Stimulated activated CD8-positive, alpha-beta memory T cell treated with anti-CD3 and anti-CD28 coated beads, Interleukin-15, amount 100 ng/mL, for 4 hours (primary cell): Measurements from ENCODE around the gene EML4.
"Not testable (repeated sequence)": the region's sequence is repeated elsewhere in the genome, so short reads cannot be mapped to it uniquely, and the experiment has no call there.

Experiments
- DNase-seq, 2 donors: peaks; one replicate each; pipeline ENCODE4 v3.0.0-alpha.2; 2020; ENCODE audit warnings: low read depth in 2 of 2

Gene EML4, protein sequence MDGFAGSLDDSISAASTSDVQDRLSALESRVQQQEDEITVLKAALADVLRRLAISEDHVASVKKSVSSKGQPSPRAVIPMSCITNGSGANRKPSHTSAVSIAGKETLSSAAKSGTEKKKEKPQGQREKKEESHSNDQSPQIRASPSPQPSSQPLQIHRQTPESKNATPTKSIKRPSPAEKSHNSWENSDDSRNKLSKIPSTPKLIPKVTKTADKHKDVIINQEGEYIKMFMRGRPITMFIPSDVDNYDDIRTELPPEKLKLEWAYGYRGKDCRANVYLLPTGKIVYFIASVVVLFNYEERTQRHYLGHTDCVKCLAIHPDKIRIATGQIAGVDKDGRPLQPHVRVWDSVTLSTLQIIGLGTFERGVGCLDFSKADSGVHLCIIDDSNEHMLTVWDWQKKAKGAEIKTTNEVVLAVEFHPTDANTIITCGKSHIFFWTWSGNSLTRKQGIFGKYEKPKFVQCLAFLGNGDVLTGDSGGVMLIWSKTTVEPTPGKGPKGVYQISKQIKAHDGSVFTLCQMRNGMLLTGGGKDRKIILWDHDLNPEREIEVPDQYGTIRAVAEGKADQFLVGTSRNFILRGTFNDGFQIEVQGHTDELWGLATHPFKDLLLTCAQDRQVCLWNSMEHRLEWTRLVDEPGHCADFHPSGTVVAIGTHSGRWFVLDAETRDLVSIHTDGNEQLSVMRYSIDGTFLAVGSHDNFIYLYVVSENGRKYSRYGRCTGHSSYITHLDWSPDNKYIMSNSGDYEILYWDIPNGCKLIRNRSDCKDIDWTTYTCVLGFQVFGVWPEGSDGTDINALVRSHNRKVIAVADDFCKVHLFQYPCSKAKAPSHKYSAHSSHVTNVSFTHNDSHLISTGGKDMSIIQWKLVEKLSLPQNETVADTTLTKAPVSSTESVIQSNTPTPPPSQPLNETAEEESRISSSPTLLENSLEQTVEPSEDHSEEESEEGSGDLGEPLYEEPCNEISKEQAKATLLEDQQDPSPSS

GRCh38 chr2:42169100-42169873, at the start of gene EML4:
TSS of gene EML4 (plus strand) at chr2:42169353. CDS start at chr2:42169612, 259 bp downstream.
- peak; percentile 74 to 83 for DNase-seq

GRCh38 chr2:42123426-42123825, 45.7 kb upstream of the EML4 start:
- no peak for DNase-seq

DNA sequence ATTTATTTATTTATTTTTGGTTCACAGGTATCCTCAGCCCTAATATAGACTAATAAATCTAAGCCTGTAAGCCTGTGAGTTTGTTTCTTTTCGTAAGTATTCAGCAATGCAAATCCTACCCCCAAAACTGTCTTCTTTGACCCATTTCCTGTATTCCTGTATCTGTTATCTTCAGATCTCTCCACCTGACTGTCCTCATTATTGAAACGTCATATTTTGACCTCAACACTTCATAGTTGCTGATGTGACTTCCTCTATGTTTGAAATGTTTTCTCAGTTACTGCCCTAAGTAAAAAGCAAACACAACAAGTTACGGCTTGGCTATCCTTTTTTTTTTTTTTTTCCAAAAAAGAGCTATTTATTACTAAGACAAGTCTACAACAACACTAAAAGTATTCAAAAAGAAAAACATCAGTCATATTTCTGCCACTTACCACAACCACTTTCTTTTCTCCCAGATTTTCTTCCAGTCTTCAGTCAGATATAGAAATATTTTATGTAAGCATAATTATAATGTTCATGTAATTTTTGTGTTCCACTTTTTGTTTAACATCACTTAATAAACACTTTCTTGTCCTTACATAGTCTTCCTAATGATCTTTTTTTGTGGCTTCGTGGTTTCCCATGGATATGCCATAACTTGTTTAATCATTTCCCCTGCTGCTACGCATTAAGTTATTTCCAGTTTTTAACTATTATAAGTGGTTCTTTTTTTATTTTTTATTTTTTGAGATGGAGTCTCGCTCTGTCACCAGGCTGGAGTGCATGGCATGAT, 45.0 kb upstream of the EML4 start:
- no peak for DNase-seq

DNA sequence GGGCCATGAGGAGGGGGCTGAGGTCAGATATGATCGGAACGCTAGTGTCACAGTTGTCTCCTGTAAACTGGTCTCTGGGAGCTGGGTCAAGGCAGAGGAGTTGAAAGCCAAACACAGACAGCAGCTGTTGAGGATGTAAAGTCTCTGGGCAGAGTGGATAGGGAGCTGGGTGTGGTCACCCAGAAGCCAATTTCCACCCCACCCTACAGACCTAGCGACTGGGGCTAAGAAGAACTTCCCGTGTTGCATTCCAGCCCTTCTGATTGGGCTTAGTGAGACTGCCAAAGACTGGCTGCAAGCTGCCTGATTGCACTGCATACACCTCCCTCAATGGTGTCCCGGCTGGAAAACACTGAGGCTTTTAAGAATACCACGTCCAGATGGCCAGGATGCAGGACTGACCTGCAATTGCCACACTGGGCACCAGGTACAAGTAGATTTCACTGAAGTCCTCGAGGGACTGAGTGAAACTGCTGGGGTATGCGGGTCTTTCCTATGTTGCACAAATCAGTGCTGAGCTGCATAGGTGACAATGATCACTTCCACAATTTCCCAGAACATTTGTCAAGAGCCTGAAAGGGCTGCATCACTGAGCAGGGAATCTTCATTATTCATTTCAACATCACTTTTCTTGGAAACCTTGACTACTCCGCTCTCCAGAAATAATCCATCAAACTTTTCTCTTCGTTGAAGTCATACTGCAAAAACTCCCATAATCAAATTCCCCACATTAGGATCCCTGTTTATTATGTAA, 43.1 kb upstream of the EML4 start:
- no peak for DNase-seq

GRCh38 chr2:42126873-42127272, 42.3 kb upstream of the EML4 start:
- not testable (repeated sequence) for DNase-seq

DNA sequence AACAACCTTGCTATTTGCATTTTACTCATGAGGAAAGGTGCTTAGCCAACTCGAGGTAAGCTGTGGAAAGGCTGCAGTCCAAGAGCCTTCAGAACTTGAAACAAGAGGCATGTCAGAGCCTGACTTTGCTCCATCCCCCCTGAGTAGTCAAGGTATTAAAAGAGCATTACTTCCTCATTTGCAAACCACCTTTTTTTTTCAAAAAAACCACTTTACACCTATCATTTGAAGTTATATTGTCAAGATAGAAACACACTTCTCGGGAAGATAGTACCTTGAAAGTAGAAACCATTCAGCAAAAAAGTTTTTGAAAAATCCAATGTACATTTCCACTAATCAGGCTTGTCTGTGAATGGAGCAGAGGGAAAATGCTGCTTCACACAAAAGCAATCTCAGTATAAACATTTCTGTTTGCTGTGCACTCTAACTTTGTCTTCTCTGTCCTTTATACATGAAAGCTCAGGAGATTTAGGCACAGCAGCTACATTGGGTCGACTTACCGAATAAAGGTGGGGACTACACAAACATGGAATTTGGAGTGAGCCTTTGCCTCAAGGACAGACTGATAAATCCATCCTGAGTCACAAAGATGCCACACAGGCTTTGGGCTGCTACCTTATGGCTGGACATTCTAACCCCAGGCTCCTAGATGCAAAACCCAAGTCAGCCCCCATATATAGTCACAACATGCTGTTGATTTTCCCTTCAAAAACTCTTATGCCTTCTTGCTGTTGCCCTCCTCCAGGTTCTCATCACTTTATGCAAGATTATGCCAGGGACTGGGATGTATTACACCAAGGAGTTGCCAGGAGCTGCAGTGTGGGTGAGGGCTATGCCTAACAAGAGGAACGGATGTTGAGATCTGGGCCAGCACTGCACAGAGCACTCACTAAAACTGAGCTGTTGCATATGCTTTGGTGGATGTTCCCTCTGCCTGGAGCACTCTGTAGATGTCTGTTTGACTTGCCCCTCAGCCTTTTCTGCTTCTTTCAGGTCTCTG, 41.4 kb upstream of the EML4 start:
- DNase-seq, result no peak

DNA sequence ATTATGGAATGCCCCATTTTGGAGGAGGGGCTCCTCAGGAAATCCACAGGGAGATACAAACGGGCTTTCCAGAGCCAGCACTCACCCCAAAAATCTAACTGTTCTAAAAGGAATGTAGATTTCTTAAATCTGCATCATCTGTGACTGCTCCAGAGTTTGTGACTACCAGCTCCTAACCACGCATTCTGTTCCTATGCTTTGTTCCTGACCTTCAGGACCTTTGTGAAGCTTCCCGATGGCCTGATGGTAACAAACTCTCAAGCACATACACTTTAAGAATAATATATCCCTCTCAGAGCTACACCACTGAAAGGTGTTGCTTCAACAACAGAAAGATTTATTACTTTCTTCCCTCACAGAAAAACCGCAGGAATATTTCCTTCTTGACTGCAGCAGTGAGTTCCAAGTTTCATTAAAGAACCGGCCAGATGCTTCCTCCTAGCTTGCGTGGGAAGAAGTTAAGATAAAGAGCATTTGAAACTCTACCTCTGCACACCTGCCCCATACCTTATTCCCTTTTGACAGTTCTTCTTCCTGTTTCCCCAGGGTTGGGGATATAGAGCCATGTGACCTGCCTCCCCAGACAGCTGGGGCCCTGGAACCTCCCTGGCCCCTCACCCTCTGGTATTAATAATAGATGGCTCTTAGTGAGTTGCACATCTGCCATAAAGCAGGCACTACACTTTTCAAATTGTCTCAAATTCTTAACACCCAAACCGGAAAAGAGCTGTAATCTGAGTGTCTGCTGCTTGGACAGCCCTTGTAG, 40.2 kb upstream of the EML4 start:
- no peak for DNase-seq

GRCh38 chr2:42129487-42129852, 39.7 kb upstream of the EML4 start:
- no peak for DNase-seq

GRCh38 chr2:42129947-42130346, 39.2 kb upstream of the EML4 start:
- DNase-seq, result no peak

DNA sequence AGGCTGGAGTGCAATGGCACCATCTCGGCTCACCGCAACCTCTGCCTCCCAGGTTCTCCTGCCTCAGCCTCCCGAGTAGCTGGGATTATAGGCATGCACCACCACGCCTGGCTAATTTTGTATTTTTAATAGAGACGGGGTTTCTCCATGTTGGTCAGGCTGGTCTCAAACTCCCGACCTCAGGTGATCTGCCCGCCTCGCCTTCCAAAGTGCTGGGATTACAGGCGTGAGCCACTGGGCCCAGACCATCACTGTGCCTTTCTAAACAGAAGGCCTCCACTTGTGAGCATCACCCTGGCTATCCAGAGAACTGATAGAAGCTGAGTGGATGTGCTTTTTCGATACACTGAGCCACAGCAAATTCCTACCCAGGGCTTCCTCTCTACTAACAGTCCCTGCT, 38.3 kb upstream of the EML4 start:
- DNase-seq, result not testable (repeated sequence)

DNA sequence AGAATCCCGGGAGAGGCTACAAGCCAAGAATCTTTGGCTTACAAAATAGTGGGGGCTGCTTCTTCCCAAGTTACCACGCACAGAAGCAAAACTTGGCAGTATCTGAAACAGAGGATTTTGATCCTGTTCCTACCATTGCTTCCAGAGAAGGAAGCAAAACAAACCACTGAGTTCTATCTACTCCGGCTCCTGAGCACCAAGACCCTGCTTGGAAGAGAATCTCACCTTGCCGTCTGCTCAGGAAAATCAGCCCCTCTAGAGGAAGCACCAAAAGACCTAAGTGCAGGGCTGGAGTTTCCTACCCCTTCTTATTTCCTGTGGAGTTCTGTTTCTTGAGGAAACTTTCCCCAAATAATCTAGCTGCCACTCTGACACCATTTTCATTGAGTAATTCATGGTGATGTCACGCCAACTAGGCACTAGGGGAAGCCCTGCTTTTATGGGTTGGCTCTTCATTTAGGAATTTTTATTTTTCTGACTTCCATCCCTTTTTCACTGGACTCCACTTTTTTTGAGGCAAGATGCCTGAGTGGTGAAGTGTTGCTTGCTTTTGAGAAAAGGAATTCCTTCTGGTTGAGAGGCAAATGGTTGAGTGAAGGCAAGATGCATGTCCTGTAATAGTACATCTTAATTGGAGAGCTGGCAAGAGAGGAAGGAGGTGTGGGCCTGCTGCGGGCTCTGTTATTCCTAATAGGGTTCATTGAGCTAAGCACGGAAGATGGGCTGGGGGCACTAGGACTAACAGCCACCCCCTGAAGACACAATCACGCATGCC, 36.8 kb upstream of the EML4 start:
- DNase-seq, result no peak

GRCh38 chr2:42132966-42133641, 36.0 kb upstream of the EML4 start:
- peak; percentile 75 to 86 for DNase-seq

DNA sequence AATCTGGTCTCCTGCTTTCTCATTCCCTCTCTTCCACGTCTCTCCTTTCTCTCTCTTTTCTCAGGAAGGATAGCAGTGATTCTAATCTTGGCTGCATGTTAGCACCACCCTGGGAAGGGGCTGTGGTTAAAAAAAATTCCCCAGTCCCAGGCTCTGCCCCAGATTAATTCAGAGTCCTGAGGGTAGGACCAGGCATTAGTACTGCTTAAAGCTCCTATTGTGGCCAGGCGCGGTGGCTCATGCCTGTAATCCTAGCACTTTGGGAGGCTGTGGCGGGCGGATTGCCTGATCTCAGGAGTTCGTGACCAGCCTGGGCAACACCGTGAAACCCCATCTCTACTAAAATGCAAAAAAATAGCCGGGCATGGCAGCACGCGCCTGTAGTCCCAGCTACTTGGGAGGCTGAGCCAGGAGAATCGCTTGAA, 35.4 kb upstream of the EML4 start:
- DNase-seq, result no peak

GRCh38 chr2:42134401-42134932, 34.7 kb upstream of the EML4 start:
- DNase-seq, result not testable (repeated sequence)

GRCh38 chr2:42135381-42136312, 33.5 kb upstream of the EML4 start:
- DNase-seq, result no peak

DNA sequence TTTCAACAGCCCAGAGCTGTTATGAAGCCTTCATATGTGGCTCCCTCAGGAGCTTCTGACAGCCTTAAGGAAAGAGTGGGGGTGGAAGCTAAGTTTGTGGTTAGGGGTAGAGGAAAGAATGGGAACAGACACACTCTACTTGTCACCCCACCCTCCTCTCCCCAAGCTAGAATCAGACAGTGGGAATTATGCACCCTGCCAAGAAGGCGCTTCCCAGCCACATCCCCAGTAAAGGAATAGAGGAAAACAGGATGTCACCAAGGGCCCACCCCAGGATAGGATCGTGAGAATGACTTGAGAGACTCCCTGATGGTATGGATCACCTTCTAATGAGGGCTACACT, 32.4 kb upstream of the EML4 start:
- DNase-seq, result no peak
